Mesenchymal stem cell (in vitro differentiated cells and primary cell): Measurements from ENCODE around the gene GALNT13.

Experiments used
- DNase-seq: peaks from one replicate; pipeline ENCODE4 v3.0.0-alpha.2; 2013
- H2AFZ ChIP-seq: one replicate; pipeline ENCODE4 v1.6.1; 2013; ENCODE audit warnings: low read depth, mild to moderate bottlenecking, control low read depth, inconsistent platforms, low read length, moderate library complexity
- H2AK5ac ChIP-seq: 2 replicates; pipeline ENCODE4 v1.6.1; 2013; ENCODE audit warnings: low read length, moderate library complexity, mild to moderate bottlenecking, inconsistent platforms; ENCODE audit not compliant: severe bottlenecking
- H2BK120ac ChIP-seq: one replicate; pipeline ENCODE4 v1.6.1; 2013; ENCODE audit warnings: low read depth, mild to moderate bottlenecking, inconsistent platforms, low read length, moderate library complexity
- H2BK12ac ChIP-seq, 2 experiments: one replicate each; pipeline ENCODE4 v1.6.1; 2013; ENCODE audit warnings: inconsistent platforms in 2 of 2, low read length in 2 of 2, mild to moderate bottlenecking in 2 of 2, moderate library complexity in 2 of 2, control low read depth in 1 of 2
- H2BK15ac ChIP-seq: one replicate; pipeline ENCODE4 v1.6.1; 2013; ENCODE audit warnings: mild to moderate bottlenecking, low read depth, inconsistent platforms; ENCODE audit not compliant: poor library complexity, severe bottlenecking
- H2BK5ac ChIP-seq: 2 replicates; pipeline ENCODE4 v1.6.1; 2013; ENCODE audit warnings: low read depth, mild to moderate bottlenecking, low read length, control low read depth, inconsistent platforms; ENCODE audit not compliant: poor library complexity, severe bottlenecking
- H3K14ac ChIP-seq, 2 experiments: one replicate each; pipeline ENCODE4 v1.6.1; 2013; ENCODE audit warnings: inconsistent platforms in 2 of 2, low read length in 2 of 2, control low read depth in 1 of 2, mild to moderate bottlenecking in 1 of 2, moderate library complexity in 1 of 2
- H3K18ac ChIP-seq, 2 experiments: one replicate each; pipeline ENCODE4 v1.6.1; 2013; ENCODE audit warnings: inconsistent platforms in 2 of 2, low read length in 2 of 2, control low read depth in 1 of 2, low read depth in 1 of 2, mild to moderate bottlenecking in 1 of 2
- H3K23ac ChIP-seq, 2 experiments: one replicate each; pipeline ENCODE4 v1.6.1; 2013; ENCODE audit warnings: inconsistent platforms in 2 of 2, low read length in 2 of 2, mild to moderate bottlenecking in 2 of 2, moderate library complexity in 2 of 2, control low read depth in 1 of 2
- H3K27ac ChIP-seq: 2 replicates; pipeline ENCODE4 v1.5.1; 2013; ENCODE audit warnings: mild to moderate bottlenecking, moderate library complexity, low read length, control low read depth, inconsistent platforms; ENCODE audit not compliant: poor library complexity, severe bottlenecking
- H3K27me3 ChIP-seq, 2 experiments: 2 replicates each; pipeline versions ENCODE4 v1.6.1 to v1.7.0; 2013; ENCODE audit warnings: low read length in 2 of 2, mild to moderate bottlenecking in 2 of 2, moderate library complexity in 2 of 2, control low read depth in 1 of 2, inconsistent platforms in 1 of 2; ENCODE audit not compliant: control insufficient read depth in 1 of 2, insufficient read depth in 1 of 2
- H3K36me3 ChIP-seq, 2 experiments: 2 replicates each; pipeline versions ENCODE4 v1.6.1 to v1.7.0; 2013; ENCODE audit warnings: low read length in 2 of 2, control low read depth in 1 of 2, inconsistent platforms in 1 of 2, low read depth in 1 of 2, mild to moderate bottlenecking in 1 of 2; ENCODE audit not compliant: insufficient read depth in 2 of 2, control insufficient read depth in 1 of 2
- H3K4ac ChIP-seq, 2 experiments: one replicate each; pipeline ENCODE4 v1.6.1; 2013; ENCODE audit warnings: inconsistent platforms in 2 of 2, low read length in 2 of 2, mild to moderate bottlenecking in 2 of 2, moderate library complexity in 2 of 2, control low read depth in 1 of 2, low read depth in 1 of 2
- H3K4me1 ChIP-seq: 2 replicates; pipeline ENCODE4 v1.6.1; 2013; ENCODE audit warnings: low read depth, low read length, control low read depth; ENCODE audit not compliant: control insufficient read depth, insufficient read depth
- H3K4me2 ChIP-seq: 2 replicates; pipeline ENCODE4 v1.6.1; 2013; ENCODE audit warnings: low read length, mild to moderate bottlenecking, inconsistent platforms; ENCODE audit not compliant: poor library complexity, severe bottlenecking
- H3K4me3 ChIP-seq, 2 experiments: 2 replicates each; pipeline versions ENCODE4 v1.5.1 to v1.7.0; 2013; ENCODE audit warnings: low read length in 2 of 2, mild to moderate bottlenecking in 2 of 2, control low read depth in 1 of 2, low read depth in 1 of 2; ENCODE audit not compliant: insufficient read depth in 1 of 2
- H3K79me1 ChIP-seq: replicated peaks from 2 replicates; pipeline ENCODE4 v1.6.1; 2013; ENCODE audit warnings: mild to moderate bottlenecking, control low read depth, low read length, inconsistent platforms; ENCODE audit not compliant: poor library complexity, severe bottlenecking
- H3K9ac ChIP-seq: 2 replicates; pipeline ENCODE4 v1.7.0; 2013; ENCODE audit warnings: mild to moderate bottlenecking, low read length, moderate library complexity
- H3K9me3 ChIP-seq: 2 replicates; pipeline ENCODE4 v1.7.0; 2013; ENCODE audit warnings: mild to moderate bottlenecking, low read length; ENCODE audit not compliant: control insufficient read depth
- H4K8ac ChIP-seq: one replicate; pipeline ENCODE4 v1.6.1; 2013; ENCODE audit warnings: inconsistent platforms, mild to moderate bottlenecking, low read length, moderate library complexity
- H4K91ac ChIP-seq: one replicate; pipeline ENCODE4 v1.6.1; 2013; ENCODE audit warnings: mild to moderate bottlenecking, low read length, inconsistent platforms
- WGBS: methylation state at CpG from one replicate; pipeline ENCODE4 v1.1.7; 2013; ENCODE audit warnings: mixed read lengths; 5-methylcytosine and 5-hydroxymethylcytosine counted together

GALNT13 gene

DNA sequence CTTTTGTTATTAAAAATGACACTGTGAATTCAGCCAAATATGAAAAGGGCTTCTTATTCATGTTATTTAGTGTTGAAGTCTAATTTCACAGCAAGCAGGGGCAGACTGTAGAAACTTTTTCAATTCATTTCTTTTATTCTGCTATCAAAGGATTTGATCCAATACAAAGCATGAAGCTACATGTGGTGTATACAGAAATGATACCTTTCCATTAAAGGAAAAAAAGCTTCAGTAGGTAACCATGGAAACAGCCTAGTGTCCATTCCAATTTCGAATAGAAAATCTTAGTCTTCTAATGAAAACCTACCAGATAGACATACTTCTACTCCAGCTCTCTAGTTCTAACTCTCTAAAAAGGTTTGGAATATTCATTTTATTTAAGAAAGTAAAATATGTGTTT lies 550.5 kb downstream of the GALNT13 start:
- Histone ChIP-seq H3K9me3 (no peaks in the 10 kb centered on the region), H2BK15ac (no peak overlapping the region), H3K79me1 (no peaks in the 10 kb centered on the region)

GRCh38 chr2:154425994-154426393 lies 554.3 kb downstream of the GALNT13 start:
- H3K23ac ChIP-seq: no peak overlapping the region

More for the DNA sequence above, 550.5 kb downstream of the GALNT13 start:
- no peak overlapping the region for H2BK5ac ChIP-seq
- no peak overlapping the region for H3K4me3 ChIP-seq
- H3K27ac ChIP-seq: no peak overlapping the region
- no peak overlapping the region for H3K14ac ChIP-seq
- no CpG with 5 or more reads among the region's 1 CpG for WGBS
- H3K27me3 ChIP-seq: no peaks in the 10 kb centered on the region
- H2BK12ac ChIP-seq: no peak overlapping the region
- H3K4me2 ChIP-seq: no peak overlapping the region
- no peak for DNase-seq
- H4K8ac ChIP-seq: no peak overlapping the region
- H2AK5ac ChIP-seq: no peak overlapping the region
- H3K36me3 ChIP-seq: no peaks in the 10 kb centered on the region
- H4K91ac ChIP-seq: no peak overlapping the region
- no peak overlapping the region for H2BK120ac ChIP-seq
- H3K18ac ChIP-seq: no peak overlapping the region
- no peak overlapping the region for H3K9ac ChIP-seq
- no peak overlapping the region for H3K23ac ChIP-seq
- no peaks in the 10 kb centered on the region for H3K4me1 ChIP-seq
- H2AFZ ChIP-seq: no peak overlapping the region
- H3K4ac ChIP-seq: no peak overlapping the region

DNA sequence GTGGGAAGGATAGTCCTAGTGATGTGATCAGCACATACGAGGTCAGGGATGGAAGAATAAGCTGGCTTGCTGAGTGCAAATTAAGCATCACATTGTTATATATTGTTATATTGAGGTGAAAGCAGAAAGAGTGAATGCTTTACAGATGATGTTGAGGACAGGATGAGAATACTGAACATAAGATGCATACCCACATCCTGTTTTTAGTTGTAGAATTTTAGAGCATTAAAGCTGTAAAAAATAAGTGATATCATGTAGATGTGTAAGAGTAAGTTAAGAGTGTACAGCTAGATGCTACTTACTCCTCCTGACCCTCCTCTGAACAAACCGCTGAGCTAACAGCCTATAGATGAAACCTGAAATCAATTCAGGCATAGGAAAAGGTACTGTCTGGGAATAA lies 555.7 kb downstream of the GALNT13 start:
- Histone ChIP-seq H3K4me1 (no peaks in the 10 kb centered on the region), H2AFZ (no peak overlapping the region), H2BK15ac (no peak overlapping the region), H3K4me3 (no peak overlapping the region), H2BK120ac (no peak overlapping the region), H2AK5ac (no peak overlapping the region), H3K27me3 (no peaks in the 10 kb centered on the region), H3K14ac (no peak overlapping the region), H3K18ac (no peak overlapping the region), H3K79me1 (no peaks in the 10 kb centered on the region), H3K36me3 (no peaks in the 10 kb centered on the region), H2BK12ac (no peak overlapping the region), H3K9me3 (no peaks in the 10 kb centered on the region), H4K8ac (no peak overlapping the region), H3K4ac (no peak overlapping the region), H3K23ac (no peak overlapping the region), H4K91ac (no peak overlapping the region), H3K4me2 (no peak overlapping the region), H2BK5ac (no peak overlapping the region), H3K27ac (no peak overlapping the region), H3K9ac (no peak overlapping the region)
- 92% methylated on average over 2 of the region's 2 CpGs for WGBS
- no peak for DNase-seq

More at GRCh38 chr2:154425994-154426393, 554.3 kb downstream of the GALNT13 start:
- Histone ChIP-seq H2BK12ac (no peak overlapping the region), H3K9ac (no peak overlapping the region), H3K14ac (no peak overlapping the region), H3K4me1 (no peaks in the 10 kb centered on the region), H4K91ac (no peak overlapping the region), H2AFZ (no peak overlapping the region), H3K27ac (no peak overlapping the region), H3K79me1 (no peaks in the 10 kb centered on the region), H2BK120ac (no peak overlapping the region), H2BK15ac (no peak overlapping the region), H3K36me3 (no peaks in the 10 kb centered on the region), H3K9me3 (no peaks in the 10 kb centered on the region), H2BK5ac (no peak overlapping the region), H4K8ac (no peak overlapping the region), H3K4me3 (no peak overlapping the region), H3K18ac (no peak overlapping the region), H3K27me3 (no peaks in the 10 kb centered on the region), H3K4me2 (no peak overlapping the region), H3K4ac (no peak overlapping the region), H2AK5ac (no peak overlapping the region)
- WGBS: 77% methylated on average over 2 of the region's 2 CpGs
- DNase-seq: no peak

DNA sequence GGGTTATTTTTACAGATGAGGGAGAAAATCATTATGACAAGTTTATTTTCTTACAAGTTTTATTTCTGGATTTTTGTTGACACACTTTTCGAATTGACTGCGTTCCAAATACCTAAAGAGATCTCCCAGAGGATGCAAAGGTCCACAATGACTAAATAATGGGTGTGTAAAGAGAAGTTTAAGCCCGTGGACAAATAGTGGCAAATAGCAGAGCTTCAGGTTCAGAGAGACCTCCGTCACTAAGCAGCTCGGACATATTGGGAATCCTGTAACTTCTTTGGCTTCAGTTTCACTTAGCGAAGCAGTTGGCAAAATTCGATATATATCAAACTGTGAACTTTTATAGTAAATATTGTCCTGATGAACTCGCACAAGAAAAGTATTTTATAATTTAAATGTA lies 556.3 kb downstream of the GALNT13 start:
- Histone ChIP-seq H2BK15ac (no peak overlapping the region), H4K91ac (no peak overlapping the region), H2BK120ac (no peak overlapping the region), H4K8ac (no peak overlapping the region), H3K18ac (no peak overlapping the region), H2AFZ (no peak overlapping the region), H3K14ac (no peak overlapping the region), H3K27me3 (no peaks in the 10 kb centered on the region), H3K4ac (no peak overlapping the region), H2BK12ac (no peak overlapping the region), H3K4me3 (no peak overlapping the region), H3K9me3 (no peaks in the 10 kb centered on the region), H3K4me2 (no peak overlapping the region), H3K4me1 (no peaks in the 10 kb centered on the region), H3K36me3 (no peaks in the 10 kb centered on the region), H3K79me1 (no peaks in the 10 kb centered on the region), H3K23ac (no peak overlapping the region), H2AK5ac (no peak overlapping the region), H3K9ac (no peak overlapping the region), H3K27ac (no peak overlapping the region), H2BK5ac (no peak overlapping the region)
- WGBS: 88% methylated on average over 6 of the region's 8 CpGs
- no peak for DNase-seq
